Urinary bladder (tissue), 4 donors: ENCODE data around the gene ALDH5A1. TPM values are rescaled to one million over a fixed set of nuclear protein-coding genes. Genes with fewer than 3 reads are reported as not detected.

Experiments used
- DNase-seq: peaks from one replicate; pipeline ENCODE4 v3.0.0-alpha.2; 2015; ENCODE audit errors: extremely low spot score
- H3K27ac ChIP-seq: one replicate; pipeline ENCODE4 v1.5.1; 2013; ENCODE audit warnings: low read depth, mild to moderate bottlenecking, moderate library complexity
- H3K36me3 ChIP-seq: one replicate; pipeline ENCODE4 v1.6.1; 2013; ENCODE audit warnings: mild to moderate bottlenecking, moderate library complexity; ENCODE audit not compliant: insufficient read depth
- H3K4me1 ChIP-seq: one replicate; pipeline ENCODE4 v1.6.1; 2013; ENCODE audit warnings: mild to moderate bottlenecking, moderate library complexity; ENCODE audit not compliant: insufficient read depth
- H3K4me3 ChIP-seq: one replicate; pipeline ENCODE4 v1.5.1; 2013; ENCODE audit warnings: low read depth, low read length
- WGBS: extraction: QIAGEN DNeasy Blood & Tissue Kit; methylation state at CpG from one replicate; pipeline ENCODE4 v1.1.7; 2013; 5-methylcytosine and 5-hydroxymethylcytosine counted together
- polyA plus RNA-seq: library from polyadenylated mRNA; stranded (reverse); fragments of 200-250 nt; gene quantifications from one replicate; pipeline ENCODE4 v1.2.3, GENCODE V29; 2013
- total RNA-seq: library from RNA; depleted of rRNA; stranded (reverse); fragments of >200 nt; gene quantifications from one replicate; pipeline ENCODE4 v1.2.3, GENCODE V29; 2014
- donor health status: healthy with polysubstance abuse.
- donor health status: healthy.

ALDH5A1 gene
- 9.3 TPM for total RNA-seq
- 4.6 TPM for polyA plus RNA-seq

DNA sequence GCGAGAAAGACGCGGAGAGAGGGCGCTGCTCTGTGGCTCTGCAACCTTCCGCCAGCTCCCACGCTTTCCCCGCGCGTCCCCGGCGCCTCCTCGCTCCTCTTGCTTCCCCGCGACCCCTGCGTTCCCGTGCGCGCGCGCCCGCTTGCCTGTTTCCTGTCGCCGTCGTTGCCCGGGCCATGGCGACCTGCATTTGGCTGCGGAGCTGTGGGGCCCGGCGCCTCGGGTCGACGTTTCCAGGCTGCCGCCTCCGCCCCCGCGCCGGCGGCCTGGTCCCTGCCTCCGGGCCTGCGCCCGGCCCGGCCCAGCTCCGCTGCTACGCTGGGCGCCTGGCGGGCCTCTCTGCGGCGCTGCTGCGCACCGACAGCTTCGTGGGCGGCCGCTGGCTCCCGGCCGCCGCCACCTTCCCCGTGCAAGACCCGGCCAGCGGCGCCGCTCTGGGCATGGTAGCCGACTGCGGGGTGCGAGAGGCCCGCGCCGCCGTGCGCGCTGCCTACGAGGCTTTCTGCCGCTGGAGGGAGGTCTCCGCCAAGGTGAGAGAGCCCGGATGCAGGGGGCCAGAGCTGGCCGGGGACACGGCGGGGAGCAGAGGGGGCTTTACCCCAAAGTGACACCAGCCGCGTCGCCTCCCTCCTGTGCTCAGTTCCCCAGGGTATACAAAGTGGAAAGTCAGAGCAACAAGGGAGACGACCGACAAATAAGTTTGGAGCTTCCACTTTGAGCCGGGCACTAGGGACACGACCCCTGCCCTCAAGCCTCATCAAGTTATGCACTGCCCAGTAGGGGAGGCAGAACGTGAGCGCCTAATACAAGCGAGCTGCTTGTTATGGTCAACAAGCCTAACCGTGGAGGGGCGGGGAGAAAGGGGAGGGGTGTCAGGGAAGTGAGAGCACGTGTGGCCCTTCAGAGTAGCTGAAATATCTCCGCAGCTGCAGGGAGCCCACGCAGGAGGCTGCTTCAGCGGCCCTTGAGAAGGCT is at the start of gene ALDH5A1:
ALDH5A1 (plus strand) TSS at position 149 of the 975 bp plus-strand sequence; CDS start at position 177, 28 bp downstream.
- H3K27ac ChIP-seq: peak within 1 kb of the TSS; percentile 69
- H3K4me3 ChIP-seq: peak within 1 kb of the TSS; percentile 73
- no peaks in the 10 kb centered on the region for H3K36me3 ChIP-seq
- no peaks in the 10 kb centered on the region for H3K4me1 ChIP-seq
- DNase-seq: no peak
- under 1% methylated on average over 93 of the region's 93 CpGs for WGBS

DNA sequence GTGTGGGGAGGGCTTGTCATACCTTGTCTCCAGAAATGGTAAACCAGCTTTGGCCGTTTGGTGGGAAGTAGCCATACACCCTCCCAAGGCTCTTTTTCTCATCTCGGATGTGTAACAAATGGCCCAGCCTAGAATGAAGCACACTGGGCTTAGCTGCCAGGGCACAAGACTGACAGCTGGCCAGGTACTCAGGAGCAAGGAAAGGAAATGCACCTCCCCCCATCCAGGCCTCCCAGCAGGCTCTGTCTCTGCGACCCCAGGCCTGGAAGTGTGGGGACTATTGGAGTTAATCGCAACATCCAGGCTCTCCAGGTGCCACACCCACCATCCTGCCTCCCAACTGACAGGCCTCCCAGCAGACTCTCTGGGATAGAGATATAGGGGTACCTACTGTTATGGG is 49.1 kb upstream of the ALDH5A1 start:
- Histone ChIP-seq H3K4me3 (no peak overlapping the region), H3K27ac (no peak overlapping the region), H3K36me3 (no peaks in the 10 kb centered on the region), H3K4me1 (no peaks in the 10 kb centered on the region)
- 72% methylated on average over 4 of the region's 4 CpGs for WGBS
- no peak for DNase-seq

DNA sequence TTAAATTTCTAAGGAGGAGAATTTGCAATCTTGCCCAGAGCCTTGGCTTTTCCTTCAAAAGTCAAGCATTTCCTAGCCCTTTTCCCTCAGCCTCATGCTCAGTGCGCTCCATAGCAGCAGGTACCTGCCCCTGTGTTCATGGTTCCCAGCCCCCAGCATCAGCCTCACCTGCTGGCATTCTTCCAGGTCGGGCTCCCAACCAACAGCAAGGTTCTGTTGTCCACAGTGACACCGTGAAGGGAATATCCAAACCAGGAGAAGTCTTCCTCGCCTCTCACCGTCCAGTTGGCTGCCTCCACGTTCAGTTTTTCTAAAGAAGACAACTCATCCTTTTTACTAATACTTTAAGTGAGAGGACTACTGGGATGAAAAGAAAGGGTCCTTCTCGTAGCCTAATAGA is 48.1 kb upstream of the ALDH5A1 start:
- no peak overlapping the region for H3K27ac ChIP-seq
- H3K4me3 ChIP-seq: no peak overlapping the region
- no peaks in the 10 kb centered on the region for H3K4me1 ChIP-seq
- 90% methylated on average over 7 of the region's 7 CpGs for WGBS
- H3K36me3 ChIP-seq: no peaks in the 10 kb centered on the region
- no peak for DNase-seq

DNA sequence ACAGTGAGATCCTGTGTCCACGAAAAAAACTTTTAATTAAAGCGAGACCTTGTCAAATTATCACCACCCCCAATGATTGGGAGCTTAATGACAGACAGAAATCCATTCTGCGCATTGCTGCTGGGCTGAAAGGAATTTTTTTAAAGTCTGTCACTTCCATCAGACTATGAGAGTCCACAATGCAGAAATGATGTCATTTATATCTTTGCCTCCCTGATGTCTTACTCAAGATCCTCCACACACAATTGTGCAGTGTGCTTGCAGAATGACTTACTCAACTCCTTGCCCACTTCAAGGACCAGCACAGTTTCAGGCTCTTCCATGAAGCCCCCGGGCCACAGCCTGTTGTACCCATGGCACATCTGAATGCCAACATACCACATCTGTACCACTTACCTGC is 46.4 kb upstream of the ALDH5A1 start:
- no peaks in the 10 kb centered on the region for H3K36me3 ChIP-seq
- 81% methylated on average over 4 of the region's 4 CpGs for WGBS
- H3K4me1 ChIP-seq: no peaks in the 10 kb centered on the region
- no peak overlapping the region for H3K4me3 ChIP-seq
- DNase-seq: no peak
- no peak overlapping the region for H3K27ac ChIP-seq

DNA sequence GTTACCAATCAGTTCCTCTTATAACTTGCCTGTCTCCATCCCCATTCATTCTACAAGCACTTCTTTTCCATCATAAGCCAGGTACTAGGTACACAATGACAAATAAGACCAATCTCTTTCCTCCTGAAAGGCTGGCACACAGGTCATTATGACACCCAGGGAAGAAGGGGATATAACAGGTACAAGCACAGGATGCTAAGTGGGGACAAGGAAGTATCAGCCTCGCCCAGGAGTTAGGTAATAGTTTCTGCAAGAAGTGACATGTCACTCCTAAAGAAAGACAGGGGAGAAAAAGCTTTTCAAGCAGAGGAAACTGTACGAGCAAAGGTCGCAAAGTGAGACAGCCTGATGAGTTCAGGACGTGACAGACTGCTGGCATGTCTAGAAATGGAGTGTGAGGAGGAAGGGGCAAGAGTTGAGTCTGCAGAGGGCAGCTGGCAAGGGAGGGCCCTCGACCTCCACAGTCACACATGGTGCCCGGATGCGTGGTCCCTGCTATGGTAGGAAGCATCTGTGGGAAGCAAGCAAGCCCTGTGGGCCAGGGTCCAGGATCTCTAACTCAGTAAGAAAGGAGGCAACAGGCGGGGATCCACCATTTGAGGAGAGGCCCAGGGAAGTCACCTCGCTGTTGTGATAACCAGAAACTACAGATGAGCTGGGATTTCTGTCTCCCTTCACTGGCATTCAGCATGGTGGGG is 45.8 kb upstream of the ALDH5A1 start:
- peak; percentile 17 for DNase-seq
- Histone ChIP-seq H3K4me3 (no peak overlapping the region), H3K27ac (peak overlapping the region; percentile 47), H3K36me3 (no peaks in the 10 kb centered on the region), H3K4me1 (no peaks in the 10 kb centered on the region)
- 76% methylated on average over 9 of the region's 9 CpGs for WGBS

DNA sequence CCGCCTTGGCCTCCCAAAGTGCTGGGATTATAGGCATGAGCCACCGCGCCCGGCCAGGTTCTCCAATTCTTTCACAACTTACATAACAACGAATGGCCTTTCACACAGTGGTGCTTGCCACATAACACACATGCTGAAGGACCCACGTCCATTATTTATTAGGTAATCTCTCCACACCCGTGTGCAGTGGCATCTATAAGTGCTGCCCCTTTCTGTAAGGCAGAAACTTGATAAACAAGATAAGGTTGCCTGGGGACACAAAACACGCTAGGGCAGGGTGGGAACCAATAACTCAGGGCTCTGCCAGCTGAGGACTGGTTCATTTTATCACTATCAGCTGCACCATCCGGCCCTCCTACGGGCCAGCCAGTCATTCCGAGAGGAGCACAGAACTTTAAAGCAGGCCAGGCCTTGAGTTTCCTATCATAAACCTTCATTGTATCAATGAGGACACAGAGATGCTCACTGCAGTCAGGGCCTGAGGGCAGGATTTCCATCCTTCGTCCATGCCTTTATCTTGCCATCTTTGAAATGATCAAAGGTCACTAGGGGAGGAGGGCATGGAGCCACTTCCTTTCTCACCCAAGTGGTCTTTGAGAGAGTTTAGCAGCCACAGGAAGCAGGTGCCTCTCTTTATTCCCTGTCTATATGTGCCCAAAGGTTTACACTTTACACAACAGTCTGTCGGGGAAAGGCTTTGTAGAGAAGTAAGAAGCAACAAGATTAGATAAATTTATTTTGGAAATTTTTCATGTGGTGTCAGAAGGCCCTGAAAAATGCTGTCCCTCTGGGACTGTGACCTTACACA is 43.0 kb upstream of the ALDH5A1 start:
- Histone ChIP-seq H3K36me3 (no peaks in the 10 kb centered on the region), H3K4me3 (no peak overlapping the region), H3K27ac (peak overlapping the region; percentile 38), H3K4me1 (no peaks in the 10 kb centered on the region)
- 70% methylated on average over 13 of the region's 13 CpGs for WGBS
- DNase-seq: peak; percentile 60

DNA sequence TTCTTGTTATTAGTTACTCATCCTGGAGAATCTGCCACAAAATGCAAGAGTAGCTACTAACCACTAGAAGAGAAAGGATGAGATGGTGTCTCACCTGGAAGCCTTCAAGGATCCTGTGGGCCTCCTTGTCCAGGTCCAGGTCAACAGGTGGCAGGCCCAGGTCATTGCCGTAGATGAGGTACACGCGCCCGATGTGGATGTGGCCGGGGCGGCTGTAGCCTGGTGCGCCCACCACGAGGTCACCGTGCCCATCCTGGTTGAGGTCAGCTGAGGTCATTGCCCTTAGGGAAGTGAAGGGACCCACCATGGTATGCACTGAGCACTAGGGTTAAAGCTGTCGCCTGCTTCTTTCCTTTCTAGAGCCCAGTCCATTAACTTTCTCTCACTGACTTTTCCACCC is 40.8 kb upstream of the ALDH5A1 start:
- Histone ChIP-seq H3K4me1 (no peaks in the 10 kb centered on the region), H3K27ac (no peak overlapping the region), H3K36me3 (no peaks in the 10 kb centered on the region), H3K4me3 (no peak overlapping the region)
- no peak for DNase-seq
- WGBS: 96% methylated on average over 10 of the region's 10 CpGs

DNA sequence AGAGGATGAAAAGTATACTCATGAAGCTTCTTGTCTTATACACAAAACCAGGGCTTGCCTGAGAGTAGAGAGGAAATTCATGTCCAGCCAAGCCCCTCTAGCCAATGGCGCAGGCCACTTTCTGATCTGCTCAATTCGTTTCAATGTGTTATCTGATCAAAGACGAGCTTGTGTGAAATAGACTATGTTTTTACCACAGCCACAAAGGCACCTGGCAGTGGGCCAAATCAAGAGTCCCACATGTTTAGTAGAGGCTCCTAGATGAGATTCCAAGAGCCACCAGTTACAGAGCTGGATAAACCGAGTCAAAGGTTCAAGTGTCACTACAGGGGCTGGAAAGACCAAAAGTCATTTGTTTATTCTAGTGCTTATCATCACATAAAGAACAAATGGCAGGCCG is 40.3 kb upstream of the ALDH5A1 start:
- Histone ChIP-seq H3K4me1 (no peaks in the 10 kb centered on the region), H3K27ac (no peak overlapping the region), H3K4me3 (no peak overlapping the region), H3K36me3 (no peaks in the 10 kb centered on the region)
- DNase-seq: no peak
- WGBS: 79% methylated on average over 5 of the region's 5 CpGs

DNA sequence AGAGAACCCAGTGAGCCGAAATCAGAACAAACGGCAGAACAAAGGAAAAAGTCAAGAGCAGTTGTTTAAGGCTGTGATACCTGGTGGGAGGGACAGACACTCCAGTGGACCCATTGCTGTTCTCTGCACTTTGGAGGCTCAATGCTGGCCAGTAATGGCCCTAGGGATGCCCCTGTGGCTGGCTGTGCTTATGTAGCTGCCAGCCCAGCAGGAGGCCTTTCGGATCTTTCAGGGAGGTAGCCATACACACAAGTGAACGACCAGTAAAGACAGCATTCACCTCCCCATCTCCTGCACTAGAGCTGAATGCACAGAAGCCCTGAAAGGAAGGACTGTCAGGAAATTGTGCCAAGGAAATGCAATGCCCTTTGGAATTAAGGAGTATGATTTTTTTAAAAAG is 39.7 kb upstream of the ALDH5A1 start:
- H3K4me1 ChIP-seq: no peaks in the 10 kb centered on the region
- no peaks in the 10 kb centered on the region for H3K36me3 ChIP-seq
- no peak overlapping the region for H3K4me3 ChIP-seq
- WGBS: 86% methylated on average over 4 of the region's 4 CpGs
- no peak for DNase-seq
- no peak overlapping the region for H3K27ac ChIP-seq

DNA sequence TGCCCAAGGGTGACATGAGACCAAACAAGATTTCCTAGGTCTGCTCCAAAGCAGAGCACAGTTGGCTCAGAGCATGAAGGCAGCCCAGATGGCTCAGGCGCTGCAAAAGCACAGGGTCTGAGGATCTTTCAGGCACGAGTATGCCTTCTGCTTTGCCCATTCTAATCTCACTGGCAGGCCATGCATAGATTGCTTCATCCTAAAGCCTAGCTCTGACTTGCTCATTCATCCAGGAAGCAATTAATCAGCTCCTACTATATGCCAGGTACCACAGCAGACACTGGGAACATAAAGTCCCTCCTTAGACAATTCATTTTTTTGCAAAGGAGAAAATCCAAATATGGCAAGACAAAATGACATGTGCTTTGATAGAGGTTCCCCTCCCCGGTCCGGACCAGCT is 36.6 kb upstream of the ALDH5A1 start:
- H3K36me3 ChIP-seq: no peaks in the 10 kb centered on the region
- WGBS: 62% methylated on average over 4 of the region's 4 CpGs
- no peak overlapping the region for H3K4me3 ChIP-seq
- no peaks in the 10 kb centered on the region for H3K4me1 ChIP-seq
- H3K27ac ChIP-seq: no peak overlapping the region
- DNase-seq: no peak

DNA sequence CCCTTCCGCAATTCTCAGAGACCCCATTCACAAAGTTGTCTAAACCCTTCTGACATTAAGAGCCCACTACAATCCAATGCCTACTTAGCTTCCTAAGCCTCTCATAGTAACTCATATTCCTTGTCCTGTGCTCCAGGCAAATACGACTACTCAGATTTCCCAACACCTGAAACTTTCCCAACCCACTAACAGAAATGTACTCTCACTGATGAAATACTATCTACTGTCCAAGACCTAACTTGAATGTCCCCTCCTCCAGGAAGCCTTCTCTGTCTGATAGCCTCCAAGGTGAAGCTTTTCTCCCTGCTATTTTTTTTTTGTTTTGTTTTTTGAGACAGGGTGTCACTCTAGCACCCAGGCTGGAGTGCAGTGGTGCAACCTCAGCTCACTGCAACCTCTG is 35.8 kb upstream of the ALDH5A1 start:
- H3K4me3 ChIP-seq: no peak overlapping the region
- H3K4me1 ChIP-seq: no peaks in the 10 kb centered on the region
- WGBS: 93% methylated on average over 2 of the region's 2 CpGs
- DNase-seq: no peak
- H3K36me3 ChIP-seq: no peaks in the 10 kb centered on the region
- H3K27ac ChIP-seq: no peak overlapping the region

DNA sequence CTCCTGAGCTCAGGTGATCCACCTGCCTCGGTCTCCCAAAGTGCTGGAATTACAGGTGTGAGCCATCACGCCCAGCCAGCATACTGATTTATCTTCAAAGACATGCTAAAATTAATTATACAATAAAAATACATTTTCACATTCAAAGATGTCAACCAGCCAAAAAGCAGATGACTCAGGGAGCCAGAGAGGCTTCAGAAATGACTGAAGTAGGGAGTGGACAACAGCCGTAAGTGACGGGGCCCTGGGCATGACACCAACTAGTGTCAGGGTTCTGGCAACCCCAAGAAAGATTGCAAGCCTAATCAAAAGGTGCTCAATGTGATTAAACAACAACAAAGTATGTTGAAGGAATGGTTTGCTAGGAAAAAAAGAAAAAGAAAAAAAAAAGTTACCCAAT is 33.8 kb upstream of the ALDH5A1 start:
- Histone ChIP-seq H3K4me1 (no peaks in the 10 kb centered on the region), H3K36me3 (no peaks in the 10 kb centered on the region), H3K4me3 (no peak overlapping the region), H3K27ac (no peak overlapping the region)
- WGBS: 92% methylated on average over 4 of the region's 4 CpGs
- no peak for DNase-seq

DNA sequence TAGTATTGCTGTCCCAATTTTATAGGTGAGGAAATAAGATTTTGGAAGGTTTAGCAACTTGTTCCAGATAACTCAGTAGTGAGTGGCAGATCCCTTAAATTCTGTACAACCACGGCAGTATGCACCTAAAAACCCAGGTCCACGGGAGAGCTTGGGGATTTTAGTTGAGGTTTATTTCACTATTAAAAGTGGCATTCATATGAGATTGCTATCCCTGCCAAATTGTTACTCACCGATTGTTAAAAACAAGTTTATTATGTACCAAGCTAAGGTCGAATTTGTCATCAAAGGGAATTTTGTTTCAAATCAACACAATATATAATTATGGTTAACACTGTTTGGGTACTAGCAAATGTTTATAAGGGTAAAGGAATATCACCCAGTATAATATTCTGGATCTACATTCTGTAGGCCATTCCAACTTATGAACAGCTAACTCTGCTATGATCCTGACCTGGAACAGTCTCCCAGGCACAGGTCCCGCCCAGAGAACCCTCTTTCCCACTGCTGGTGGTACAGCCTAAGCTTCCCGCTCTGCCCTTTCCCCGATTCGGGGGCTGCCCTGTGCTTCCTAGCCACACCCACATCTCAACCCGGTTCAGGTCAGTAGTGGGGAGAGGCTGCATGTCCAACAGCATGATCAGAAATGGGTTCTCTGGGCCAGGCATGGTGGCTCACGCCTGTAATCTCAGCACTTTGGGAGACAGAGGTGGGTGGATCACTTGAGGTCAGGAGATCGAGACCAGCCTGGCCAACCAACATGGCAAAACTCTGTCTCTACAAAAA is 30.3 kb upstream of the ALDH5A1 start:
- Histone ChIP-seq H3K27ac (no peak overlapping the region), H3K4me3 (no peak overlapping the region), H3K36me3 (no peaks in the 10 kb centered on the region), H3K4me1 (no peaks in the 10 kb centered on the region)
- DNase-seq: no peak
- 84% methylated on average over 11 of the region's 11 CpGs for WGBS
